WTC11 (cell line): ENCODE data around the gene COL10A1. TPM values are rescaled to one million over a fixed set of nuclear protein-coding genes. Genes with fewer than 3 reads are reported as not detected.

Experiments
- ATAC-seq: fragments of 200-7000 bp; cut with Tn5 transposase; 2 replicates; pipeline ENCODE4 v1.10.0; 2021; ENCODE audit warnings: mild to moderate bottlenecking, moderate library complexity
- CTCF ChIA-PET: fragments of 300-600 bp; sonication (Branson Sonifier 250); formaldehyde crosslinking; loops from one replicate; lab custom pipeline; 2021; ENCODE audit warnings: antibody characterized with exemption; lab: Charles Lee
- POLR2A ChIA-PET: fragments of 350-600 bp; sonication (Branson Sonifier 250); formaldehyde crosslinking; loops from one replicate; lab custom pipeline; 2021; ENCODE audit warnings: antibody characterized with exemption; lab: Charles Lee
- DNase-seq: peaks from one replicate; pipeline ENCODE4 v3.0.0; 2021; ENCODE audit warnings: low spot score
- H3K27ac Mint-ChIP-seq: 2 replicates; pipeline ENCODE4 v1.8.0; 2021; ENCODE audit warnings: mixed read lengths
- H3K27me3 Mint-ChIP-seq: 2 replicates; pipeline ENCODE4 v1.8.0; 2021; ENCODE audit warnings: low read depth, mild to moderate bottlenecking, moderate library complexity, mixed read lengths
- H3K36me3 Mint-ChIP-seq: 2 replicates; pipeline ENCODE4 v1.8.0; 2021; ENCODE audit warnings: mixed read lengths
- H3K4me1 Mint-ChIP-seq: 2 replicates; pipeline ENCODE4 v1.8.0; 2022; ENCODE audit warnings: mixed read lengths
- H3K4me3 Mint-ChIP-seq: 2 replicates; pipeline ENCODE4 v1.8.0; 2021; ENCODE audit warnings: mild to moderate bottlenecking, moderate library complexity, mixed read lengths
- H3K9me3 Mint-ChIP-seq: 2 replicates; pipeline ENCODE4 v1.8.0; 2021; ENCODE audit warnings: mixed read lengths
- ATF2 ChIP-seq: sonication (generic); formaldehyde crosslinking; IDR thresholded peaks from 2 replicates; pipeline ENCODE4 v1.8.1; 2022; ENCODE audit warnings: low read depth, missing genetic modification reagents, borderline replicate concordance
- CBFB ChIP-seq: sonication (generic); formaldehyde crosslinking; IDR thresholded peaks from 2 replicates; pipeline ENCODE4 v1.8.1; 2022; ENCODE audit warnings: mild to moderate bottlenecking, low read depth, missing genetic modification reagents
- CREM ChIP-seq: sonication (generic); formaldehyde crosslinking; IDR thresholded peaks from 2 replicates; pipeline ENCODE4 v1.8.1; 2022; ENCODE audit warnings: mild to moderate bottlenecking, missing genetic modification reagents, moderate library complexity
- FOXK1 ChIP-seq: sonication (generic); formaldehyde crosslinking; IDR thresholded peaks from 2 replicates; pipeline ENCODE4 v1.8.0; 2022; ENCODE audit warnings: mild to moderate bottlenecking, moderate library complexity, missing genetic modification reagents
- HMGA2 ChIP-seq: fragments of 250-450 bp; sonication (Bioruptor Pico); IDR thresholded peaks from 2 replicates; pipeline ENCODE4 v1.4.0; 2021; ENCODE audit warnings: mild to moderate bottlenecking, moderate library complexity
- JUN ChIP-seq: sonication (generic); formaldehyde crosslinking; IDR thresholded peaks from 2 replicates; pipeline ENCODE4 v1.8.0; 2023; ENCODE audit warnings: mild to moderate bottlenecking, missing genetic modification reagents
- NFYB ChIP-seq: sonication (generic); formaldehyde crosslinking; conservative IDR thresholded peaks from 2 replicates; pipeline ENCODE4 v1.8.0; 2022; ENCODE audit warnings: low read depth, missing genetic modification reagents
- NR3C1 ChIP-seq: sonication (generic); formaldehyde crosslinking; conservative IDR thresholded peaks from 2 replicates; pipeline ENCODE4 v1.8.1; 2023; ENCODE audit warnings: low read depth, mild to moderate bottlenecking, missing genetic modification reagents
- SMAD4 ChIP-seq: sonication (generic); formaldehyde crosslinking; IDR thresholded peaks from 2 replicates; pipeline ENCODE4 v1.8.0; 2022; ENCODE audit warnings: mild to moderate bottlenecking, missing genetic modification reagents
- SOX15 ChIP-seq: fragments of 250-450 bp; sonication (Bioruptor Pico); IDR thresholded peaks from 2 replicates; pipeline ENCODE4 v1.9.0; 2021; ENCODE audit warnings: mild to moderate bottlenecking
- TEAD4 ChIP-seq: sonication (generic); formaldehyde crosslinking; IDR thresholded peaks from 2 replicates; pipeline ENCODE4 v1.8.0; 2022; ENCODE audit warnings: mild to moderate bottlenecking, missing genetic modification reagents
- ZBTB43 ChIP-seq: sonication (generic); formaldehyde crosslinking; IDR thresholded peaks from 2 replicates; pipeline ENCODE4 v1.8.1; 2023; ENCODE audit warnings: mild to moderate bottlenecking, missing genetic modification reagents
- ZNF232 ChIP-seq: sonication (generic); formaldehyde crosslinking; IDR thresholded peaks from 2 replicates; pipeline ENCODE4 v1.8.0; 2022; ENCODE audit warnings: mild to moderate bottlenecking, missing genetic modification reagents
- ZNF263 ChIP-seq: sonication (generic); formaldehyde crosslinking; IDR thresholded peaks from 2 replicates; pipeline ENCODE4 v1.8.1; 2022; ENCODE audit warnings: low read depth, mild to moderate bottlenecking, moderate library complexity, missing genetic modification reagents
- ZNF317 ChIP-seq: sonication (generic); formaldehyde crosslinking; IDR thresholded peaks from 2 replicates; pipeline ENCODE4 v1.8.1; 2023; ENCODE audit warnings: low read depth, mild to moderate bottlenecking, moderate library complexity, missing genetic modification reagents, borderline replicate concordance
- ZNF396 ChIP-seq: fragments of 250-450 bp; sonication (Bioruptor Pico); IDR thresholded peaks from 2 replicates; pipeline ENCODE4 v1.8.0; 2021; ENCODE audit warnings: mild to moderate bottlenecking, moderate library complexity, borderline replicate concordance
- ZNF425 ChIP-seq: fragments of 250-450 bp; sonication (Bioruptor Pico); conservative IDR thresholded peaks from 2 replicates; pipeline ENCODE4 v1.9.0; 2021; ENCODE audit warnings: mild to moderate bottlenecking
- ZSCAN18 ChIP-seq: fragments of 250-450 bp; sonication (Bioruptor Pico); IDR thresholded peaks from 2 replicates; pipeline ENCODE4 v2.1.2; 2022; ENCODE audit warnings: mild to moderate bottlenecking, moderate library complexity
- total RNA-seq: library from RNA; stranded (reverse); gene quantifications from 3 replicates; pipeline ENCODE4 v1.2.3, GENCODE V29; 2021
- TF ChIP-seq, protein P1 (sequence below): sonication (generic); formaldehyde crosslinking; IDR thresholded peaks from 2 replicates; pipeline ENCODE4 v1.8.0; 2023; ENCODE audit warnings: missing genetic modification reagents
- TF ChIP-seq, protein P2 (sequence below): fragments of 250-450 bp; sonication (Bioruptor Pico); IDR thresholded peaks from 2 replicates; pipeline ENCODE4 v1.9.0; 2021; ENCODE audit warnings: mild to moderate bottlenecking, borderline replicate concordance
- TF ChIP-seq, protein P3 (sequence below): sonication (generic); formaldehyde crosslinking; IDR thresholded peaks from 2 replicates; pipeline ENCODE4 v1.8.1; 2023; ENCODE audit warnings: mild to moderate bottlenecking, missing genetic modification reagents, moderate library complexity

Gene COL10A1
- total RNA-seq, 1 experiment from 2014 or later: not detected

DNA sequence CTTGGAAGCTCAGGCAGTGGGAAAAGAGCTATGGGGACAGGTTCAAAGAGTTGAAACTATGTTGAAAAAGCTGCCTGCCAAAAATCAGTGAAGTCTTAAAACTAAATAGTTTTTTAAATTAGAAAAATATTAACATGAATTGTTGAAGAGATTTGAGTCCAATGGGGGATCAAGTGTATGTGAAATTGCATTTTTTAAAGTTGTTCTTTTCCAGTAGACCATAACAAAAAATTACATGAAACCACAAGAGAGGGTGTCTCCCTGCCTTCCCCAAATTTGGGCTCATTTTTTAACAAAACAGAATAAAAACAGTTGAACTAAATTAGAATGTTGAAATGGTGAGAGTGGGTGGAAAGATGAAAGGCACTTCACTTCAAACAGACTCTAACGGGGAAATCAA, 31.5 kb upstream of the COL10A1 start (continued):
- TF ChIP-seq ZNF396 (CRISPR knock-in tag) (no peak), CREM (CRISPR knock-in tag) (no peak), ATF2 (CRISPR knock-in tag) (no peak), ZNF317 (no peak)
- TF ChIP-seq, protein P1, sequence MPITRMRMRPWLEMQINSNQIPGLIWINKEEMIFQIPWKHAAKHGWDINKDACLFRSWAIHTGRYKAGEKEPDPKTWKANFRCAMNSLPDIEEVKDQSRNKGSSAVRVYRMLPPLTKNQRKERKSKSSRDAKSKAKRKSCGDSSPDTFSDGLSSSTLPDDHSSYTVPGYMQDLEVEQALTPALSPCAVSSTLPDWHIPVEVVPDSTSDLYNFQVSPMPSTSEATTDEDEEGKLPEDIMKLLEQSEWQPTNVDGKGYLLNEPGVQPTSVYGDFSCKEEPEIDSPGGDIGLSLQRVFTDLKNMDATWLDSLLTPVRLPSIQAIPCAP (CRISPR knock-in tag): no peak

GRCh38 chr6:116156405-116157326, 30.7 kb upstream of the COL10A1 start:
- POLR2A ChIA-PET: no interaction called here
- peaks cover 15% of the 10 kb centered on the region for H3K4me1 Mint-ChIP-seq
- CTCF ChIA-PET: interaction anchor here (1.6 kb wide), 1 partner anchor 45 kb away, joined by 5 read pairs; no protein-coding TSS in a partner anchor

More at GRCh38 chr6:116156405-116157326, 30.7 kb upstream of the COL10A1 start:
- no peak for DNase-seq
- no peaks in the 10 kb centered on the region for H3K27me3 Mint-ChIP-seq
- H3K9me3 Mint-ChIP-seq: peaks cover 10% of the 10 kb centered on the region
- ATAC-seq: no peak
- TF ChIP-seq, protein P2, sequence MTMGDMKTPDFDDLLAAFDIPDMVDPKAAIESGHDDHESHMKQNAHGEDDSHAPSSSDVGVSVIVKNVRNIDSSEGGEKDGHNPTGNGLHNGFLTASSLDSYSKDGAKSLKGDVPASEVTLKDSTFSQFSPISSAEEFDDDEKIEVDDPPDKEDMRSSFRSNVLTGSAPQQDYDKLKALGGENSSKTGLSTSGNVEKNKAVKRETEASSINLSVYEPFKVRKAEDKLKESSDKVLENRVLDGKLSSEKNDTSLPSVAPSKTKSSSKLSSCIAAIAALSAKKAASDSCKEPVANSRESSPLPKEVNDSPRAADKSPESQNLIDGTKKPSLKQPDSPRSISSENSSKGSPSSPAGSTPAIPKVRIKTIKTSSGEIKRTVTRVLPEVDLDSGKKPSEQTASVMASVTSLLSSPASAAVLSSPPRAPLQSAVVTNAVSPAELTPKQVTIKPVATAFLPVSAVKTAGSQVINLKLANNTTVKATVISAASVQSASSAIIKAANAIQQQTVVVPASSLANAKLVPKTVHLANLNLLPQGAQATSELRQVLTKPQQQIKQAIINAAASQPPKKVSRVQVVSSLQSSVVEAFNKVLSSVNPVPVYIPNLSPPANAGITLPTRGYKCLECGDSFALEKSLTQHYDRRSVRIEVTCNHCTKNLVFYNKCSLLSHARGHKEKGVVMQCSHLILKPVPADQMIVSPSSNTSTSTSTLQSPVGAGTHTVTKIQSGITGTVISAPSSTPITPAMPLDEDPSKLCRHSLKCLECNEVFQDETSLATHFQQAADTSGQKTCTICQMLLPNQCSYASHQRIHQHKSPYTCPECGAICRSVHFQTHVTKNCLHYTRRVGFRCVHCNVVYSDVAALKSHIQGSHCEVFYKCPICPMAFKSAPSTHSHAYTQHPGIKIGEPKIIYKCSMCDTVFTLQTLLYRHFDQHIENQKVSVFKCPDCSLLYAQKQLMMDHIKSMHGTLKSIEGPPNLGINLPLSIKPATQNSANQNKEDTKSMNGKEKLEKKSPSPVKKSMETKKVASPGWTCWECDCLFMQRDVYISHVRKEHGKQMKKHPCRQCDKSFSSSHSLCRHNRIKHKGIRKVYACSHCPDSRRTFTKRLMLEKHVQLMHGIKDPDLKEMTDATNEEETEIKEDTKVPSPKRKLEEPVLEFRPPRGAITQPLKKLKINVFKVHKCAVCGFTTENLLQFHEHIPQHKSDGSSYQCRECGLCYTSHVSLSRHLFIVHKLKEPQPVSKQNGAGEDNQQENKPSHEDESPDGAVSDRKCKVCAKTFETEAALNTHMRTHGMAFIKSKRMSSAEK (CRISPR knock-in tag): no peak
- TF ChIP-seq ZBTB43 (CRISPR knock-in tag) (no peak), NR3C1 (CRISPR knock-in tag) (no peak), ZNF263 (CRISPR knock-in tag) (no peak), SOX15 (CRISPR knock-in tag) (no peak), ZNF232 (CRISPR knock-in tag) (no peak), NFYB (no peak), SMAD4 (no peak), JUN (CRISPR knock-in tag) (no peak), ZNF317 (no peak), HMGA2 (no peak), ZNF425 (no peak), ZSCAN18 (CRISPR knock-in tag) (no peak), CBFB (no peak), FOXK1 (CRISPR knock-in tag) (no peak), TEAD4 (CRISPR knock-in tag) (no peak)
- TF ChIP-seq, protein P3, sequence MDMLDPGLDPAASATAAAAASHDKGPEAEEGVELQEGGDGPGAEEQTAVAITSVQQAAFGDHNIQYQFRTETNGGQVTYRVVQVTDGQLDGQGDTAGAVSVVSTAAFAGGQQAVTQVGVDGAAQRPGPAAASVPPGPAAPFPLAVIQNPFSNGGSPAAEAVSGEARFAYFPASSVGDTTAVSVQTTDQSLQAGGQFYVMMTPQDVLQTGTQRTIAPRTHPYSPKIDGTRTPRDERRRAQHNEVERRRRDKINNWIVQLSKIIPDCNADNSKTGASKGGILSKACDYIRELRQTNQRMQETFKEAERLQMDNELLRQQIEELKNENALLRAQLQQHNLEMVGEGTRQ (CRISPR knock-in tag): no peak
- peaks cover 8% of the 10 kb centered on the region for H3K36me3 Mint-ChIP-seq
- no peak overlapping the region for H3K4me3 Mint-ChIP-seq
- no peak overlapping the region for H3K27ac Mint-ChIP-seq
